ENCODE results near the gene ACSF2.
"Not testable (repeated sequence)": the region's sequence is repeated elsewhere in the genome, so short reads cannot be mapped to it uniquely, and the experiment has no call there.

ACSF2 gene

GRCh38 chr17:50412188-50412732 is 13.8 kb upstream of the ACSF2 start:
- DNase-seq = no peak

GRCh38 chr17:50414808-50415207 is 11.2 kb upstream of the ACSF2 start:
- no peak for DNase-seq

- DNase-seq = not testable (repeated sequence)
Measured at GRCh38 chr17:50419577-50419976, 6.4 kb upstream of the ACSF2 start.

GRCh38 chr17:50420419-50421112 is 5.5 kb upstream of the ACSF2 start:
- no peak for DNase-seq

- no peak for DNase-seq
Measured at GRCh38 chr17:50421308-50422051, 4.5 kb upstream of the ACSF2 start.

- DNase-seq = no peak
Measured at GRCh38 chr17:50422738-50423137, 3.3 kb upstream of the ACSF2 start.

- DNase-seq = peak; percentile 91
Measured at GRCh38 chr17:50423553-50424159, 2.4 kb upstream of the ACSF2 start.

- no peak for DNase-seq
Measured at GRCh38 chr17:50424246-50424995, 1.6 kb upstream of the ACSF2 start.

GRCh38 chr17:50424996-50425681 is 879 bp upstream of the ACSF2 start:
- DNase-seq = no peak

GRCh38 chr17:50426472-50426782 is 409 bp downstream of the ACSF2 start:
- no peak for DNase-seq

- DNase-seq = no peak
Measured at GRCh38 chr17:50426814-50427787, 1.1 kb downstream of the ACSF2 start.

- not testable (repeated sequence) for DNase-seq
Measured at GRCh38 chr17:50428126-50428525, 2.1 kb downstream of the ACSF2 start.

- DNase-seq = no peak
Measured at GRCh38 chr17:50428831-50429424, 2.9 kb downstream of the ACSF2 start.

GRCh38 chr17:50429793-50430192 is 3.8 kb downstream of the ACSF2 start:
- no peak for DNase-seq

GRCh38 chr17:50430821-50431618 is 5.0 kb downstream of the ACSF2 start:
- no peak for DNase-seq

GRCh38 chr17:50432125-50432762 is 6.2 kb downstream of the ACSF2 start:
- DNase-seq = no peak

- no peak for DNase-seq
Measured at GRCh38 chr17:50437409-50437808, 11.4 kb downstream of the ACSF2 start.

- DNase-seq = no peak
Measured at GRCh38 chr17:50439008-50439407, 13.0 kb downstream of the ACSF2 start.

- DNase-seq = peak; percentile 69
Measured at GRCh38 chr17:50440172-50440837, 14.3 kb downstream of the ACSF2 start.
